WTC11 (cell line): ENCODE measurements around the gene GZMA. TPM values are rescaled to one million over a fixed set of nuclear protein-coding genes. Genes with fewer than 3 reads are reported as not detected.

Experiments
- ATAC-seq: fragments of 200-7000 bp; cut with Tn5 transposase; 2 replicates; pipeline ENCODE4 v1.10.0; 2021; ENCODE audit warnings: mild to moderate bottlenecking, moderate library complexity
- CTCF ChIA-PET: fragments of 300-600 bp; sonication (Branson Sonifier 250); formaldehyde crosslinking; loops from one replicate; lab custom pipeline; 2021; ENCODE audit warnings: antibody characterized with exemption; lab: Charles Lee
- POLR2A ChIA-PET: fragments of 350-600 bp; sonication (Branson Sonifier 250); formaldehyde crosslinking; loops from one replicate; lab custom pipeline; 2021; ENCODE audit warnings: antibody characterized with exemption; lab: Charles Lee
- DNase-seq: peaks from one replicate; pipeline ENCODE4 v3.0.0; 2021; ENCODE audit warnings: low spot score
- H3K27ac Mint-ChIP-seq: 2 replicates; pipeline ENCODE4 v1.8.0; 2021; ENCODE audit warnings: mixed read lengths
- H3K27me3 Mint-ChIP-seq: 2 replicates; pipeline ENCODE4 v1.8.0; 2021; ENCODE audit warnings: low read depth, mild to moderate bottlenecking, moderate library complexity, mixed read lengths
- H3K36me3 Mint-ChIP-seq: 2 replicates; pipeline ENCODE4 v1.8.0; 2021; ENCODE audit warnings: mixed read lengths
- H3K4me1 Mint-ChIP-seq: 2 replicates; pipeline ENCODE4 v1.8.0; 2022; ENCODE audit warnings: mixed read lengths
- H3K4me3 Mint-ChIP-seq: 2 replicates; pipeline ENCODE4 v1.8.0; 2021; ENCODE audit warnings: mild to moderate bottlenecking, moderate library complexity, mixed read lengths
- H3K9me3 Mint-ChIP-seq: 2 replicates; pipeline ENCODE4 v1.8.0; 2021; ENCODE audit warnings: mixed read lengths
- ATF2 ChIP-seq: sonication (generic); formaldehyde crosslinking; IDR thresholded peaks from 2 replicates; pipeline ENCODE4 v1.8.1; 2022; ENCODE audit warnings: low read depth, missing genetic modification reagents, borderline replicate concordance
- CBFB ChIP-seq: sonication (generic); formaldehyde crosslinking; IDR thresholded peaks from 2 replicates; pipeline ENCODE4 v1.8.1; 2022; ENCODE audit warnings: mild to moderate bottlenecking, low read depth, missing genetic modification reagents
- ERG ChIP-seq: fragments of 250-450 bp; sonication (Bioruptor Pico); IDR thresholded peaks from 2 replicates; pipeline ENCODE4 v1.8.0; 2021; ENCODE audit warnings: mild to moderate bottlenecking
- ESRRA ChIP-seq: sonication (generic); formaldehyde crosslinking; IDR thresholded peaks from 2 replicates; pipeline ENCODE4 v1.8.1; 2022; ENCODE audit warnings: mild to moderate bottlenecking, missing genetic modification reagents, borderline replicate concordance
- GABPB1 ChIP-seq: sonication (generic); formaldehyde crosslinking; IDR thresholded peaks from 2 replicates; pipeline ENCODE4 v1.8.1; 2023; ENCODE audit warnings: mild to moderate bottlenecking, missing genetic modification reagents
- GTF2I ChIP-seq: fragments of 250-450 bp; sonication (Bioruptor Pico); conservative IDR thresholded peaks from 2 replicates; pipeline ENCODE4 v1.4.0; 2021; ENCODE audit warnings: mild to moderate bottlenecking
- IRF2 ChIP-seq: sonication (generic); formaldehyde crosslinking; IDR thresholded peaks from 2 replicates; pipeline ENCODE4 v1.8.0; 2022; ENCODE audit warnings: low read depth, missing genetic modification reagents, borderline replicate concordance
- KAT7 ChIP-seq: sonication (generic); formaldehyde crosslinking; IDR thresholded peaks from 2 replicates; pipeline ENCODE4 v1.8.1; 2023; ENCODE audit warnings: missing genetic modification reagents, mild to moderate bottlenecking, borderline replicate concordance
- TCF7 ChIP-seq: sonication (generic); formaldehyde crosslinking; IDR thresholded peaks from 2 replicates; pipeline ENCODE4 v1.8.0; 2022; ENCODE audit warnings: mild to moderate bottlenecking, low read depth, missing genetic modification reagents, moderate library complexity
- ZMAT4 ChIP-seq: fragments of 250-450 bp; sonication (Bioruptor Pico); IDR thresholded peaks from 2 replicates; pipeline ENCODE4 v1.9.0; 2021; ENCODE audit warnings: mild to moderate bottlenecking
- ZNF423 ChIP-seq: fragments of 250-450 bp; sonication (Bioruptor Pico); IDR thresholded peaks from 2 replicates; pipeline ENCODE4 v2.1.2; 2022; ENCODE audit warnings: mild to moderate bottlenecking, moderate library complexity
- total RNA-seq: library from RNA; stranded (reverse); gene quantifications from 3 replicates; pipeline ENCODE4 v1.2.3, GENCODE V29; 2021
- TF ChIP-seq, protein P1 (sequence below): fragments of 250-450 bp; sonication (Bioruptor Pico); IDR thresholded peaks from 2 replicates; pipeline ENCODE4 v1.9.0; 2021; ENCODE audit warnings: mild to moderate bottlenecking, borderline replicate concordance
- TF ChIP-seq, protein P2 (sequence below): sonication (generic); formaldehyde crosslinking; IDR thresholded peaks from 2 replicates; pipeline ENCODE4 v1.8.1; 2023; ENCODE audit warnings: mild to moderate bottlenecking, missing genetic modification reagents
- TF ChIP-seq, protein P3 (sequence below): sonication (generic); formaldehyde crosslinking; IDR thresholded peaks from 2 replicates; pipeline ENCODE4 v1.8.1; 2023; ENCODE audit warnings: mild to moderate bottlenecking, moderate library complexity, missing genetic modification reagents

Gene GZMA
- total RNA-seq, 1 experiment from 2014 or later = not detected

- H3K9me3 Mint-ChIP-seq = peaks cover 10% of the 10 kb centered on the region
- no peak overlapping the region for H3K4me3 Mint-ChIP-seq
- no peak for DNase-seq
- H3K27me3 Mint-ChIP-seq = no peaks in the 10 kb centered on the region
- POLR2A ChIA-PET = no interaction called here
- CTCF ChIA-PET = interaction anchor here (0.7 to 1.2 kb wide), 2 partner anchors 113 to 167 kb away, joined by 3 read pairs; no protein-coding TSS in a partner anchor
- H3K27ac Mint-ChIP-seq = no peak overlapping the region
- no peaks in the 10 kb centered on the region for H3K36me3 Mint-ChIP-seq
- ATAC-seq = no peak
- H3K4me1 Mint-ChIP-seq = 0 out of 2 replicates have a peak, but pooled peaks cover 4% of the 10 kb centered on the region
- no peak for TF ChIP-seq ZMAT4
- TF ChIP-seq ZNF423 (CRISPR knock-in tag) = no peak
- TF ChIP-seq ERG (CRISPR knock-in tag) = no peak
These were observed 29.2 kb upstream of the GZMA start for GRCh38 chr5:55073211-55073610.

DNA sequence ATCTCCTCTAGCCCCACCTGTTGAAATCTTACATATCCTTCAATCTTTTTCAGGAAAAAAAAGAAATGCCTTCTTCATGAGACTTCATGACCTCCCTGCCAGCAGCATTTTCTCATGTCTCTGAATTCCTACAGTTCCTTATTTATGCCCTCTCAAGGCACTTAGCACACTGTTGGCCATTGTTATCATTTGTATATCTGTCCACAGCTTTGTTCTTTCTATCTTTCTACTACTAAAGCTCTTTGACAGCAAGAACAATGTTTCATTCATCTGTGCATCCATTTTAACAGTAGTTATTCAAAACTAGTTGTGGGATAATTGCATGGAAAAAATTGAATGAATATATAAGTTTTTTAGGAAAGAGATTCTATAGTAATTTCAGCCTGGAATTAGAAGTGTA, 20.9 kb upstream of the GZMA start:
- Mint-ChIP-seq H3K4me3 (no peak overlapping the region), H3K36me3 (peaks cover 54% of the 10 kb centered on the region), H3K9me3 (peaks cover 75% of the 10 kb centered on the region), H3K27me3 (peaks cover 12% of the 10 kb centered on the region), H3K4me1 (peaks cover 7% of the 10 kb centered on the region), H3K27ac (no peak overlapping the region)
- ChIA-PET CTCF (no interaction called here), POLR2A (no interaction called here)
- no peak for TF ChIP-seq GTF2I (CRISPR knock-in tag)
- no peak for TF ChIP-seq GABPB1
- no peak for TF ChIP-seq IRF2 (CRISPR knock-in tag)
- TF ChIP-seq, protein P1, sequence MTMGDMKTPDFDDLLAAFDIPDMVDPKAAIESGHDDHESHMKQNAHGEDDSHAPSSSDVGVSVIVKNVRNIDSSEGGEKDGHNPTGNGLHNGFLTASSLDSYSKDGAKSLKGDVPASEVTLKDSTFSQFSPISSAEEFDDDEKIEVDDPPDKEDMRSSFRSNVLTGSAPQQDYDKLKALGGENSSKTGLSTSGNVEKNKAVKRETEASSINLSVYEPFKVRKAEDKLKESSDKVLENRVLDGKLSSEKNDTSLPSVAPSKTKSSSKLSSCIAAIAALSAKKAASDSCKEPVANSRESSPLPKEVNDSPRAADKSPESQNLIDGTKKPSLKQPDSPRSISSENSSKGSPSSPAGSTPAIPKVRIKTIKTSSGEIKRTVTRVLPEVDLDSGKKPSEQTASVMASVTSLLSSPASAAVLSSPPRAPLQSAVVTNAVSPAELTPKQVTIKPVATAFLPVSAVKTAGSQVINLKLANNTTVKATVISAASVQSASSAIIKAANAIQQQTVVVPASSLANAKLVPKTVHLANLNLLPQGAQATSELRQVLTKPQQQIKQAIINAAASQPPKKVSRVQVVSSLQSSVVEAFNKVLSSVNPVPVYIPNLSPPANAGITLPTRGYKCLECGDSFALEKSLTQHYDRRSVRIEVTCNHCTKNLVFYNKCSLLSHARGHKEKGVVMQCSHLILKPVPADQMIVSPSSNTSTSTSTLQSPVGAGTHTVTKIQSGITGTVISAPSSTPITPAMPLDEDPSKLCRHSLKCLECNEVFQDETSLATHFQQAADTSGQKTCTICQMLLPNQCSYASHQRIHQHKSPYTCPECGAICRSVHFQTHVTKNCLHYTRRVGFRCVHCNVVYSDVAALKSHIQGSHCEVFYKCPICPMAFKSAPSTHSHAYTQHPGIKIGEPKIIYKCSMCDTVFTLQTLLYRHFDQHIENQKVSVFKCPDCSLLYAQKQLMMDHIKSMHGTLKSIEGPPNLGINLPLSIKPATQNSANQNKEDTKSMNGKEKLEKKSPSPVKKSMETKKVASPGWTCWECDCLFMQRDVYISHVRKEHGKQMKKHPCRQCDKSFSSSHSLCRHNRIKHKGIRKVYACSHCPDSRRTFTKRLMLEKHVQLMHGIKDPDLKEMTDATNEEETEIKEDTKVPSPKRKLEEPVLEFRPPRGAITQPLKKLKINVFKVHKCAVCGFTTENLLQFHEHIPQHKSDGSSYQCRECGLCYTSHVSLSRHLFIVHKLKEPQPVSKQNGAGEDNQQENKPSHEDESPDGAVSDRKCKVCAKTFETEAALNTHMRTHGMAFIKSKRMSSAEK (CRISPR knock-in tag) = no peak
- TF ChIP-seq, protein P2, sequence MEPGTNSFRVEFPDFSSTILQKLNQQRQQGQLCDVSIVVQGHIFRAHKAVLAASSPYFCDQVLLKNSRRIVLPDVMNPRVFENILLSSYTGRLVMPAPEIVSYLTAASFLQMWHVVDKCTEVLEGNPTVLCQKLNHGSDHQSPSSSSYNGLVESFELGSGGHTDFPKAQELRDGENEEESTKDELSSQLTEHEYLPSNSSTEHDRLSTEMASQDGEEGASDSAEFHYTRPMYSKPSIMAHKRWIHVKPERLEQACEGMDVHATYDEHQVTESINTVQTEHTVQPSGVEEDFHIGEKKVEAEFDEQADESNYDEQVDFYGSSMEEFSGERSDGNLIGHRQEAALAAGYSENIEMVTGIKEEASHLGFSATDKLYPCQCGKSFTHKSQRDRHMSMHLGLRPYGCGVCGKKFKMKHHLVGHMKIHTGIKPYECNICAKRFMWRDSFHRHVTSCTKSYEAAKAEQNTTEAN (CRISPR knock-in tag) = no peak
- no peak for TF ChIP-seq KAT7
- no peak for TF ChIP-seq ATF2 (CRISPR knock-in tag)
- TF ChIP-seq ESRRA (CRISPR knock-in tag) = no peak
- TF ChIP-seq, protein P3, sequence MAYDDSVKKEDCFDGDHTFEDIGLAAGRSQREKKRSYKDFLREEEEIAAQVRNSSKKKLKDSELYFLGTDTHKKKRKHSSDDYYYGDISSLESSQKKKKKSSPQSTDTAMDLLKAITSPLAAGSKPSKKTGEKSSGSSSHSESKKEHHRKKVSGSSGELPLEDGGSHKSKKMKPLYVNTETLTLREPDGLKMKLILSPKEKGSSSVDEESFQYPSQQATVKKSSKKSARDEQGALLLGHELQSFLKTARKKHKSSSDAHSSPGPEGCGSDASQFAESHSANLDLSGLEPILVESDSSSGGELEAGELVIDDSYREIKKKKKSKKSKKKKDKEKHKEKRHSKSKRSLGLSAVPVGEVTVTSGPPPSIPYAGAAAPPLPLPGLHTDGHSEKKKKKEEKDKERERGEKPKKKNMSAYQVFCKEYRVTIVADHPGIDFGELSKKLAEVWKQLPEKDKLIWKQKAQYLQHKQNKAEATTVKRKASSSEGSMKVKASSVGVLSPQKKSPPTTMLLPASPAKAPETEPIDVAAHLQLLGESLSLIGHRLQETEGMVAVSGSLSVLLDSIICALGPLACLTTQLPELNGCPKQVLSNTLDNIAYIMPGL (CRISPR knock-in tag) = no peak
- no peak for TF ChIP-seq TCF7 (CRISPR knock-in tag)
- no peak for TF ChIP-seq CBFB (CRISPR knock-in tag)
- DNase-seq (no peak), ATAC-seq (no peak)
